Esophagus muscularis mucosa (tissue), 4 donors: Measurements from ENCODE around the gene RNU5B-1.

Source experiments
- EP300 ChIP-seq: sonication (generic); formaldehyde crosslinking; IDR thresholded peaks from one replicate; pipeline ENCODE4 v1.6.1; 2017; ENCODE audit warnings: antibody characterized with exemption
- POLR2A ChIP-seq: fragments of 450-650 bp; IDR thresholded peaks from one replicate; pipeline ENCODE4 v1.6.1; 2017; ENCODE audit warnings: antibody characterized with exemption, moderate library complexity, mild to moderate bottlenecking, low read depth
- POLR2AphosphoS5 ChIP-seq, 2 donors: sonication (generic); formaldehyde crosslinking; IDR thresholded peaks; one replicate each; pipeline ENCODE4 v1.6.1; 2017; ENCODE audit warnings: antibody characterized with exemption in 2 of 2
- TF ChIP-seq, protein P1 (sequence below), 3 experiments: fragments of 200-600 bp in 2 of 3; fragments of 450-650 bp in 1 of 3; sonication (generic) in 2 of 3; IDR thresholded peaks; one replicate each; pipeline ENCODE4 v1.5.1; 2017 to 2019; ENCODE audit warnings: antibody characterized with exemption in 3 of 3, mild to moderate bottlenecking in 2 of 3, moderate library complexity in 1 of 3

DNA sequence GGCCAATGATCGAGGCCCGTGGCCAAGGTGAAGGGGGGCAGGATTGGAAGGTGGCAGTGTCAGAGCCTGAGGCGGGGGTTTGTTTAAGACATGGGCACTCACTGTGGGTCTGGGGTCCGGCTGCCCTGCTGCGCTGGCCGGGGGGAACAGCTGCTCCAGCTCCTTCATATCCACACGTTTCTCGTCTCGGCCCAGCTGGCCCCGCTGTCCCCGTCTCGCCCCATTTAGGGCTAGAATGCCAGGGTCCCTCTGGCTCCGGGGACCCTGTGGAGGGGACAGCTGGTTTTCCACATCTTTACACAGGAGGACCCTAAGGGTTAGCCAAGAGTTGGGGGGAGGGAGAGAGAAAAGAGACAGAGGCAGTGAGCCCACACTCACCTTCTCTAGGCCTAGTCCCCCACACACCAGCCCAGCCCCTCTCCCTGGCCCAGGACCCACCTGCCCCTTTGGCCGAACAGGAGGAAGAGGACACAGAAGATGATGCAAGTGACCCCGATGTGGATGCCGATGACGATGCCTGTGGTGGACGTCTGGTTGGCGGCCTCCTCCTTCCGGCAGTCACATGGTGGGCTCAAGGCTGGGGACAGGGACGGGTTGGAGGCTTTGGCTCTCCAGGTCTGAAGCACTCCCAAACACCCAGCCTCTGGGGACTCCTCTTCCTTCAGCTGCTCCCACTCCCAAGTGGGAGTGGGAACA lies 25.0 kb downstream of the RNU5B-1 start:
- TF ChIP-seq, protein P1, sequence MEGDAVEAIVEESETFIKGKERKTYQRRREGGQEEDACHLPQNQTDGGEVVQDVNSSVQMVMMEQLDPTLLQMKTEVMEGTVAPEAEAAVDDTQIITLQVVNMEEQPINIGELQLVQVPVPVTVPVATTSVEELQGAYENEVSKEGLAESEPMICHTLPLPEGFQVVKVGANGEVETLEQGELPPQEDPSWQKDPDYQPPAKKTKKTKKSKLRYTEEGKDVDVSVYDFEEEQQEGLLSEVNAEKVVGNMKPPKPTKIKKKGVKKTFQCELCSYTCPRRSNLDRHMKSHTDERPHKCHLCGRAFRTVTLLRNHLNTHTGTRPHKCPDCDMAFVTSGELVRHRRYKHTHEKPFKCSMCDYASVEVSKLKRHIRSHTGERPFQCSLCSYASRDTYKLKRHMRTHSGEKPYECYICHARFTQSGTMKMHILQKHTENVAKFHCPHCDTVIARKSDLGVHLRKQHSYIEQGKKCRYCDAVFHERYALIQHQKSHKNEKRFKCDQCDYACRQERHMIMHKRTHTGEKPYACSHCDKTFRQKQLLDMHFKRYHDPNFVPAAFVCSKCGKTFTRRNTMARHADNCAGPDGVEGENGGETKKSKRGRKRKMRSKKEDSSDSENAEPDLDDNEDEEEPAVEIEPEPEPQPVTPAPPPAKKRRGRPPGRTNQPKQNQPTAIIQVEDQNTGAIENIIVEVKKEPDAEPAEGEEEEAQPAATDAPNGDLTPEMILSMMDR (IDR thresholded peaks at IDR 0.05) = no peak
- TF ChIP-seq POLR2AphosphoS5 (IDR thresholded peaks at IDR 0.05) (no peak), POLR2A (no peak), EP300 (no peak)
